ENCODE results near the gene DNMT3A.

The DNMT3A gene
- 108 to 171 reads per million in 2 donors for total RNA-seq

- peak; percentile 30 for DNase-seq
Measured at GRCh38 chr2:25341753-25342371, at the start of gene DNMT3A. DNMT3A (minus strand) TSS chr2:25341925; CDS start chr2:25313984, 27,941 bp downstream.

GRCh38 chr2:25389161-25389560 is 47.4 kb upstream of the DNMT3A start:
- no peak for DNase-seq

DNA sequence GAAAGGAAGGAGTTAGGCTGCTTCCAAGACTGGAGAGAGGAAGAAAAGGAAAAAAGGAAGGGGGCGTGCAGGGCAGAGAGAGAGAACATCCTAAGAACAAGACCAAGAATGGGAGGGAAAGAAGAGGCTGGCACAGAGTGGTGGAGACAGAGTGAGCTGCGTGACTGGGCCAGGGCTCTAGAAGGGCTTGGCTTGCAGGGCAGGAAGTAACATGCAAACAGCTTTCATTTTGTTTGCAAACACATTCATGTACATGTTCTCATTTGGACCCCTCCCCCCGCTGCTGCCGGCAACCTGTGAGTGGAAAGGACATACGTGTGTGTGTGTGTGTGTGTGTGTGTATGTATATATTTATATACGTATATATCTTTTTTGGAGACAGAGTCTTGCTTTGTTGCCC is 46.8 kb upstream of the DNMT3A start:
- DNase-seq = no peak

- DNase-seq = no peak
Measured at GRCh38 chr2:25387876-25388449, 46.2 kb upstream of the DNMT3A start.

GRCh38 chr2:25386971-25387875 is 45.5 kb upstream of the DNMT3A start:
- DNase-seq = no peak

GRCh38 chr2:25385910-25386309 is 44.2 kb upstream of the DNMT3A start:
- DNase-seq = no peak

- DNase-seq = no peak
Measured at GRCh38 chr2:25383806-25384205, 42.1 kb upstream of the DNMT3A start.

- DNase-seq = no peak
Measured at GRCh38 chr2:25381502-25381901, 39.8 kb upstream of the DNMT3A start.

- no peak for DNase-seq
Measured at GRCh38 chr2:25380586-25381375, 39.1 kb upstream of the DNMT3A start.

- no peak for DNase-seq
Measured at GRCh38 chr2:25380023-25380422, 38.3 kb upstream of the DNMT3A start.

GRCh38 chr2:25379535-25379934 is 37.8 kb upstream of the DNMT3A start:
- DNase-seq = no peak

- DNase-seq = no peak
Measured at GRCh38 chr2:25378731-25379490, 37.2 kb upstream of the DNMT3A start.

GRCh38 chr2:25377822-25378421 is 36.2 kb upstream of the DNMT3A start:
- DNase-seq = no peak

DNA sequence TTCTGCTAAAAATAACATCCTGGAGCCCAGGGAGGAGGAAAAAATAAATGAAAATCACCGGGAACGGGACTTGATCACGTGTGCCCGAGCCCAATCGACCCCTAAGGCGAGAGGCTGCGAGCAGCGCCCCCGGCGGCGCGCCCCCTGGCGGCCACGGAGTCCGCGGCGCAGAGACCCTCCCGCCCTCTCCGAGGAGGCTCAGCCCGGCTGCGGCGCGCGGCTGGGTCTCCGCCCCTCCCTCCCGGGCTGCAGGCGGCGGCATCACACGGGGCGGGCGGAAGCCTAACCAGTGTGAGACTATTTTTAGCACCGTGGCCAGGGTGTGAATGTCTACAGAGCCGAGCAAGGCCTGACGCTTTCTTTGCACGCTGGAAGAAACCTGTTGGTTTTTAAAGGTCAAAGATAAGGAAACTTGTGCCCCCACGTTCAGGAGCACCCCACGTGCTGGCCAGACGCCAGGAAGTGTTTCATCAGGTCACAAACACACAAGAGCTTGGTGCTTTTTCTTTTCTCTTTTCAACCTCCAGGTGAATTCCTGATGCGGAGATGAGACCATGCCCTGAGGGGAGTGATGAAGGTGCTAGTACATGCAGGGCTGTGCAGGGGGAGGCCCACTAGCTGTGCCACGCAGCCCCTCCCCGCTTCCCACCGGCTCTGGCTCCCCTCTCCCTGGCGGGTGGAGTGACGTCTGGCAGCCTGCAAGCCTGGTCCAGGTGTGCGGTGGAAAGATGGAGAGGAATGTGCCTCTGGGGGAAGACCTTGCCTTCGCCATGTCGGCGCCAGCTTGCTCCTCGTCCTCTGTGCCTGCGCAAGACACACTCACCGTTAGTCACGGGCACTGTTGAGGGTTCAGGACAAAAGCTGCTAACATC is 35.3 kb upstream of the DNMT3A start:
- DNase-seq = peak; percentile 92

GRCh38 chr2:25375989-25376545 is 34.3 kb upstream of the DNMT3A start:
- DNase-seq = no peak

GRCh38 chr2:25375371-25375988 is 33.8 kb upstream of the DNMT3A start:
- no peak for DNase-seq

DNA sequence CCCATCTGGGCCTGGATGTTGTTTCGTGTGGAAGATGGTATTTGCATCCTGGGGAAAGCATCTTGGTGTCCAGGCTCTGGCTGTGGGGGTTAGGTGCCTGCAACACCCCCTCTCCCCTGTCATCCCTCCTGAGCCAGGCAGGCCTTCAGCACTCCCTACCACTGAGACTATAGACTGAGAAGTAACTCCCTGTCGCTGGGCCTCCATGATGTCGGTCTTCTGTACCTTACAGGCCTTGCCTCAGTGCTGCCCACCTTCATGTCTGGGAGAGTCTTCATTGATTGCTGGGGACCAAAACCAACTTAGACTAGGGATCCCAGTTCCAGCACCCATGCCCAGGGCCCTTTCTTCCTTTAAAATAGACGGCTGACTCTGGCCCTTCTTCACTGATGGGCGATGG is 33.1 kb upstream of the DNMT3A start:
- DNase-seq = no peak

- DNase-seq = no peak
Measured at GRCh38 chr2:25374411-25374810, 32.7 kb upstream of the DNMT3A start.

- no peak for DNase-seq
Measured at GRCh38 chr2:25373269-25373981, 31.7 kb upstream of the DNMT3A start.

Data from activated gamma-delta T cell (primary cell).